Activated CD8-positive, alpha-beta T cell treated with anti-CD3 and anti-CD28 coated beads, Interleukin-2, amount 10 ng/mL, durations not matched to agents 7 days and 5 days (primary cell): Measurements from ENCODE around the gene XIRP1. TPM values are rescaled to one million over a fixed set of nuclear protein-coding genes. Genes with fewer than 3 reads are reported as not detected.
A peak's percentile ranks its signal among the peaks of the same experiment; 100 is the strongest.

Experiments used
- ATAC-seq: fragments of 150-1000 bp; cut with Tn5 transposase; one replicate; pipeline ENCODE4 v1.10.0; 2021; ENCODE audit warnings: moderate library complexity
- CTCF ChIA-PET: fragments of 350-600 bp; sonication (Branson Sonifier 250); formaldehyde crosslinking; loops from one replicate; lab custom pipeline; 2021; ENCODE audit warnings: antibody characterized with exemption; lab: Charles Lee
- POLR2A ChIA-PET: fragments of 350-600 bp; sonication (Branson Sonifier 250); formaldehyde crosslinking; loops from one replicate; lab custom pipeline; 2021; ENCODE audit warnings: antibody characterized with exemption; lab: Charles Lee
- DNase-seq: peaks from one replicate; pipeline ENCODE4 v3.0.0-alpha.2; 2020
- H3K27ac Mint-ChIP-seq: one replicate; pipeline ENCODE4 v1.8.0; 2021; ENCODE audit warnings: mild to moderate bottlenecking, mixed read lengths
- H3K27me3 Mint-ChIP-seq: one replicate; pipeline ENCODE4 v1.8.0; 2021; ENCODE audit warnings: low read depth, mixed read lengths
- H3K36me3 Mint-ChIP-seq: one replicate; pipeline ENCODE4 v1.8.0; 2021; ENCODE audit warnings: low read depth, mixed read lengths
- H3K4me1 Mint-ChIP-seq: one replicate; pipeline ENCODE4 v1.8.0; 2021; ENCODE audit warnings: low read depth, mixed read lengths
- H3K4me3 Mint-ChIP-seq: one replicate; pipeline ENCODE4 v1.8.0; 2021; ENCODE audit warnings: mild to moderate bottlenecking, mixed read lengths
- H3K9me3 Mint-ChIP-seq: one replicate; pipeline ENCODE4 v1.8.0; 2022; ENCODE audit warnings: mixed read lengths; ENCODE audit not compliant: insufficient read depth
- total RNA-seq, 2 experiments: library from RNA; stranded (reverse); gene quantifications; one replicate each; pipeline ENCODE4 v1.2.3, GENCODE V29; 2021

The XIRP1 gene
- total RNA-seq, 2 experiments from 2014 or later, result not detected

- peaks cover 47% of the 10 kb centered on the region for H3K36me3 Mint-ChIP-seq
- H3K27me3 Mint-ChIP-seq, result no peaks in the 10 kb centered on the region
- H3K4me1 Mint-ChIP-seq, result peaks cover 21% of the 10 kb centered on the region
- H3K27ac Mint-ChIP-seq, result no peak overlapping the region
- no peak overlapping the region for H3K4me3 Mint-ChIP-seq
- DNase-seq (no peak), ATAC-seq (peak; percentile 10)
- no peaks in the 10 kb centered on the region for H3K9me3 Mint-ChIP-seq
- ChIA-PET CTCF (interaction anchor here (0.7 to 1.1 kb wide), 2 partner anchors 8 to 14 kb away, joined by 3 read pairs; no protein-coding TSS in a partner anchor), POLR2A (interaction anchor here (0.9 to 1.2 kb wide), 2 partner anchors 8 to 206 kb away, joined by 4 to 5 read pairs; no protein-coding TSS in a partner anchor)
These were observed 51.0 kb downstream of the XIRP1 start for GRCh38 chr3:39141171-39141995.

DNA sequence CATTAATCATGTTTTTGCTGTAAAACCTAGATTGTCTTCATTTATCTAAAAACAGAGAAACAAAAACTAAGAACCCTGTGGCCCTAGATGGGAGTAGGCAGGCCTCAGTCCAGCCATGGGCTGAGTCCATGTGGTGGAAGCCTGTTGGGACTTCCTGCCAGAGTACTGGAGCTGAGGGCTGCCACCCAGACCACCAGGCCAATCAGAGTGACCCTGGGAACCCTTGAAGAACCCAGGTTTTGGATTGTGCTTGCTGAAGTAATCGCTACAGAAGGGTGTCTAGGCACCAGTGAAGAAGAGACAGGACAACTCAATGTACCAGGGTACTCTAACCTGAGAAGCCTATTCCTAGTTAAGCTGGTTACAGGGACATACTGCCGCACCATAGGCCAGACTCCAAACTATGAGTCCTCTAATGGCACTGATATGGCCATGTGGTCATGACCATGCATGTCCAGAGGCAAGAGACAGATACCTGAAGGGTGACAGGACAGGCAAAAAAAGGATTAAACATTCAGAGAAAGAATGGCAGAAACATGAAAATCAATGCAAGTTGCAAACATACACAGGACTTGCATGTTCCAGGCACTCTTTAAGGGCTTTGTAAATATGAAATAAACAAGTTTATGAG is 51.9 kb downstream of the XIRP1 start:
- DNase-seq (no peak), ATAC-seq (no peak)

GRCh38 chr3:39139442-39139841 is 53.0 kb downstream of the XIRP1 start:
- Mint-ChIP-seq H3K4me3 (no peak overlapping the region), H3K27me3 (no peaks in the 10 kb centered on the region), H3K36me3 (peaks cover 32% of the 10 kb centered on the region), H3K4me1 (peaks cover 9% of the 10 kb centered on the region), H3K9me3 (no peaks in the 10 kb centered on the region), H3K27ac (no peak overlapping the region)
- ChIA-PET CTCF (interaction anchor here (0.7 kb wide), 1 partner anchor 11 kb away, joined by 3 read pairs; no protein-coding TSS in a partner anchor), POLR2A (interaction anchor here (0.7 kb wide), 1 partner anchor 8 kb away, joined by 3 read pairs; no protein-coding TSS in a partner anchor)
- no peak for DNase-seq
- no peak for ATAC-seq

More for the DNA sequence above, 51.9 kb downstream of the XIRP1 start:
- ChIA-PET POLR2A (interaction anchor here (0.9 kb wide), 1 partner anchor 9 kb away, joined by 4 read pairs; no protein-coding TSS in a partner anchor), CTCF (interaction anchor here (0.7 to 1.1 kb wide), 3 partner anchors 9 to 13 kb away, joined by 3 read pairs; no protein-coding TSS in a partner anchor)
- no peaks in the 10 kb centered on the region for H3K27me3 Mint-ChIP-seq
- H3K36me3 Mint-ChIP-seq, result peaks cover 38% of the 10 kb centered on the region
- H3K4me1 Mint-ChIP-seq, result peaks cover 14% of the 10 kb centered on the region
- no peaks in the 10 kb centered on the region for H3K9me3 Mint-ChIP-seq
- H3K4me3 Mint-ChIP-seq, result no peak overlapping the region
- H3K27ac Mint-ChIP-seq, result peak overlapping the region; percentile 43

DNA sequence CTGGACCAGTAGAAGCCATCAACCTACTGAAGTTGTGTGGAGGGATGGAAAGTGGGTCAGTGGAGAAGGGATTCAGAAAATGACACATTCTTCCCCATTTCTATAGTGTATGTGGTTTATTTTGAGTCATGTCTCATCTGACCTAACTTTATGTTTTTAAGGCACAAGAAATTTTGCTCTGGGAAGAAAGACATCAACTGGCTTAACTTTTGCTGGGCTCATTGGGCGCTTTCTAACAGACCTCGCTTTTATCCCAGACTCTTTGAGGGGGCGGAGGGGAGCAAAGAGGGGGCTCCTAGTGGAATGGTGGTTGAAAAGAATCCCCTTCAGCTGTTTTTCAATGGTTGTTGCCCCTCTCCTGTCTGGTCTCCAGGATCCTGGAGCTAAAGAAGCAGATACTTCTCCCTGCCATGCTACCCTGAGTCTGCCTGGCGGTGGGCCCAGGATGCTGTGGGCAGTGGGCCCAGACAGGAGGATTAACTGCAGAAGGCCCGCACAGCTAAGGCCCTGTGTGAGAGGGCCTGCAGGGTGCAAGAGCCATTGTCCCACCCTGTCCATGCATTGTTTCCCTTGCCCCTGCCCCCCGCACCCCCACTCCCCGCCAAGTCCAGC is 53.5 kb downstream of the XIRP1 start:
- Mint-ChIP-seq H3K4me1 (peaks cover 8% of the 10 kb centered on the region), H3K9me3 (no peaks in the 10 kb centered on the region), H3K27me3 (peaks cover under 1% of the 10 kb centered on the region), H3K4me3 (no peak overlapping the region), H3K27ac (no peak overlapping the region), H3K36me3 (peaks cover 28% of the 10 kb centered on the region)
- CTCF ChIA-PET, result no interaction called here
- ATAC-seq (no peak), DNase-seq (no peak)
- POLR2A ChIA-PET, result interaction anchor here (0.7 kb wide), 1 partner anchor 9 kb away, joined by 3 read pairs; no protein-coding TSS in a partner anchor

DNA sequence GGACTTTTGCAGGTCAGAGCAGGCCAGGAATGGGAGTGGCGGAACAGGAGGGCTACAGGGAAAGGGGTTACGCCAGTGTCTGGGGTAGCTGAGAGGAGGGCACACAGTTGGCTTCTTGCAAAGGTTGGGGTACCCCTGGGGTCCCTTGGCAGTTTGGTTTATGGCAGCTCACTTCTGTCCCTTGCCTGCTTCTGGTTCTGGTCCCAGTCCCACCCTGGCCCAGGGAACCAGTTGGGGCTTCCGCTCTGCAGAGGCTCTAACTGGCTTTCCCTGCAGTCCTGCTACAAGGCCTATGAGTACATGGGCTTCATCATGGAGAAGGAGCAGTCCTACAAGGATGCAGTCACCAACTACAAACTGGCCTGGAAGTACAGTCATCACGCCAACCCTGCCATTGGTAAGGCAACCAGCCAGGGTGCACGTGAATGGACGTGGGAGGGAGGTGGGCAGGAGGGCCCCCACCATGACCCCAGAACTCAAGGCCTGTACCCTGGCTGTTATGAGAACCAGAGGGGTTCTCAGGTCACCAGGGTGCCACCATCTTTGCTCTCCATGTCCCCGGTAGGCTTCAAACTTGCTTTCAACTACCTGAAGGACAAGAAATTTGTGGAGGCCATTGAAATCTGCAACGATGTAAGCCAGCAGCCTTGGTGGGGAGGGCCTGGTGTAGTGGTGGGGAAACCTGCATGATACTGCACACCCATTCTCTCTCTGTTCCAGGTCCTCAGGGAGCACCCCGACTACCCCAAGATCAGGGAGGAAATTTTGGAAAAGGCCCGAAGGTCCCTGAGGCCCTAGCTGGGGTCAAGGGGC is 54.2 kb downstream of the XIRP1 start:
- Mint-ChIP-seq H3K4me1 (peaks cover 8% of the 10 kb centered on the region), H3K36me3 (peaks cover 21% of the 10 kb centered on the region), H3K9me3 (no peaks in the 10 kb centered on the region), H3K27me3 (peaks cover 2% of the 10 kb centered on the region), H3K4me3 (no peak overlapping the region), H3K27ac (no peak overlapping the region)
- ChIA-PET POLR2A (no interaction called here), CTCF (no interaction called here)
- ATAC-seq (peak; percentile 5), DNase-seq (no peak)

- H3K4me3 Mint-ChIP-seq, result no peak overlapping the region
- peaks cover 2% of the 10 kb centered on the region for H3K27me3 Mint-ChIP-seq
- ATAC-seq (peak; percentile 5), DNase-seq (no peak)
- H3K36me3 Mint-ChIP-seq, result peaks cover 14% of the 10 kb centered on the region
- CTCF ChIA-PET, result interaction anchor here (1.0 kb wide), 1 partner anchor 12 kb away, joined by 3 read pairs; no protein-coding TSS in a partner anchor
- no peaks in the 10 kb centered on the region for H3K9me3 Mint-ChIP-seq
- H3K4me1 Mint-ChIP-seq, result peaks cover 3% of the 10 kb centered on the region
- POLR2A ChIA-PET, result no interaction called here
- H3K27ac Mint-ChIP-seq, result no peak overlapping the region
These were observed 54.9 kb downstream of the XIRP1 start for GRCh38 chr3:39137435-39137936.

GRCh38 chr3:39136533-39137434 is 55.6 kb downstream of the XIRP1 start:
- Mint-ChIP-seq H3K36me3 (peaks cover 10% of the 10 kb centered on the region), H3K4me1 (peaks cover 2% of the 10 kb centered on the region), H3K27me3 (peaks cover 2% of the 10 kb centered on the region), H3K4me3 (no peak overlapping the region), H3K9me3 (no peaks in the 10 kb centered on the region), H3K27ac (no peak overlapping the region)
- CTCF ChIA-PET, result interaction anchor here (1.0 kb wide), 1 partner anchor 11 kb away, joined by 3 read pairs; no protein-coding TSS in a partner anchor
- ATAC-seq (peak; percentile 2), DNase-seq (no peak)
- POLR2A ChIA-PET, result interaction anchor here (0.6 kb wide), 1 partner anchor 48 kb away, joined by 3 read pairs; no protein-coding TSS in a partner anchor

DNA sequence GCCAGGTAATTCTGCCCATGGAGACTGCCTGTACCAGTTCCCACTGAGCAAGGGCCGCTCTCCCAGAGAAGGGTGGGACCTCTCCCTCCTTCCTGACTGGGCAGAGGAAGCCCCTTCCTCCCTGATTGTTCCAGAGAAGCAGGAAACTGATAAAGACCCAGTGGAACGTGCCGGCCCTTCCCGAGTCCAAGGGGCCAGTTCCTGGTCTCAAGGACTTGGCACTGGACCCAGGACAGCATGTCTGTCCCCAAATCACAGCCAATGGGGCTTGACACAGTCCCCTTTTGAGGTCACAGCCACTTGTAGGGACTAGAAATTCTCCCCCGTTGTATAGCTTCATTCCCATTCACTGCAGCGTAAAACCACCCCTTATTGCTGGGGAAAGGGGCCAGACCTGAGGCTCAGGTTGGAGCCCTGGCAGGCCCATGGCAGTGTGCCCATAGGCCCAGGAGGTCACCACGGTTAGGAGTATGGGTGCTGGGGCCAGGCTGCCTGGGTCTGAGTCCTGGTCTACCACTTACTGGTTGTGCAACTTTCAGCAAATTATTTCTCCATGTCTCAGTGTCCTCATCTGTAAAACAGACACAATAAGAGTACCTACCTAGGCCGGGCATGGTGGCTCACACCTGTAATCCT is 57.1 kb downstream of the XIRP1 start:
- H3K27ac Mint-ChIP-seq, result no peak overlapping the region
- ATAC-seq, result no peak
- H3K27me3 Mint-ChIP-seq, result peaks cover 2% of the 10 kb centered on the region
- peaks cover 2% of the 10 kb centered on the region for H3K36me3 Mint-ChIP-seq
- ChIA-PET CTCF (interaction anchor here (13.3 kb wide), 1 partner anchor 155 kb away, joined by 148 read pairs; no protein-coding TSS in a partner anchor), POLR2A (interaction anchor here (1.2 to 1.9 kb wide), 2 partner anchors 12 to 17 kb away, joined by 3 to 5 read pairs; no protein-coding TSS in a partner anchor)
- H3K4me3 Mint-ChIP-seq, result no peak overlapping the region
- no peak for DNase-seq
- H3K4me1 Mint-ChIP-seq, result peaks cover 6% of the 10 kb centered on the region
- H3K9me3 Mint-ChIP-seq, result no peaks in the 10 kb centered on the region

GRCh38 chr3:39134305-39134704 is 58.1 kb downstream of the XIRP1 start:
- Mint-ChIP-seq H3K4me1 (peaks cover 6% of the 10 kb centered on the region), H3K36me3 (no peaks in the 10 kb centered on the region), H3K27me3 (peaks cover 2% of the 10 kb centered on the region), H3K9me3 (no peaks in the 10 kb centered on the region), H3K4me3 (no peak overlapping the region), H3K27ac (no peak overlapping the region)
- ChIA-PET POLR2A (interaction anchor here (1.2 to 1.9 kb wide), 2 partner anchors 13 to 16 kb away, joined by 3 to 5 read pairs; no protein-coding TSS in a partner anchor), CTCF (interaction anchor here (13.3 kb wide), 1 partner anchor 156 kb away, joined by 148 read pairs; no protein-coding TSS in a partner anchor)
- ATAC-seq (no peak), DNase-seq (no peak)
